Transverse colon (tissue), 4 donors: Measurements from ENCODE around the gene MRPL54. TPM values are rescaled to one million over a fixed set of nuclear protein-coding genes. Genes with fewer than 3 reads are reported as not detected.

Experiments
- DNase-seq: peaks from one replicate; pipeline ENCODE4 v3.0.0-alpha.2; 2019
- H3K27ac ChIP-seq, 4 donors: fragments of 200-600 bp; sonication (generic); 2 replicates each; pipeline ENCODE4 v1.5.1; 2016 to 2018; ENCODE audit warnings: inconsistent platforms in 4 of 4
- H3K27me3 ChIP-seq: fragments of 200-600 bp; sonication (generic); 2 replicates; pipeline ENCODE4 v1.5.1; 2017; ENCODE audit warnings: inconsistent platforms
- H3K36me3 ChIP-seq, 4 donors: fragments of 200-600 bp; sonication (generic); 2 replicates each; pipeline ENCODE4 v1.5.1; 2017 to 2019; ENCODE audit warnings: inconsistent platforms in 4 of 4
- H3K4me1 ChIP-seq, 4 donors: fragments of 200-600 bp; sonication (generic); 2 replicates each; pipeline ENCODE4 v1.5.1; 2017 to 2020; ENCODE audit warnings: inconsistent platforms in 4 of 4
- H3K4me3 ChIP-seq, 4 donors: fragments of 200-600 bp; sonication (generic); 1 replicate in 1 of 4; 2 replicates in 3 of 4; pipeline versions ENCODE4 v1.5.1 to v1.6.1; 2017 to 2019; ENCODE audit warnings: inconsistent platforms in 4 of 4
- H3K9me3 ChIP-seq, 2 donors: fragments of 200-600 bp; sonication (generic); 2 replicates each; pipeline ENCODE4 v1.5.1; 2017 to 2019; ENCODE audit warnings: inconsistent platforms in 2 of 2
- CTCF ChIP-seq, 5 experiments: fragments of 200-600 bp in 3 of 5; fragments of 450-650 bp in 2 of 5; sonication (generic) in 3 of 5; IDR thresholded peaks; 1 replicate in 2 of 5; 2 replicates in 3 of 5; pipeline ENCODE4 v1.5.1; 2016 to 2017; ENCODE audit warnings: antibody characterized with exemption in 5 of 5, inconsistent platforms in 3 of 5, mild to moderate bottlenecking in 2 of 5, moderate library complexity in 1 of 5
- EP300 ChIP-seq: sonication (generic); formaldehyde crosslinking; IDR thresholded peaks from one replicate; pipeline ENCODE4 v1.6.1; 2017; ENCODE audit warnings: antibody characterized with exemption, low read depth
- POLR2A ChIP-seq: fragments of 450-650 bp; IDR thresholded peaks from one replicate; pipeline ENCODE4 v1.6.1; 2016; ENCODE audit warnings: antibody characterized with exemption, mild to moderate bottlenecking, moderate library complexity
- POLR2AphosphoS5 ChIP-seq, 3 donors: sonication (generic); formaldehyde crosslinking; IDR thresholded peaks; one replicate each; pipeline ENCODE4 v1.6.1; 2016; ENCODE audit warnings: antibody characterized with exemption in 3 of 3
- WGBS, 2 donors: methylation state at CpG; one replicate each; pipeline ENCODE4 v1.1.5; 2018; ENCODE audit warnings: low coverage in 1 of 2; 5-methylcytosine and 5-hydroxymethylcytosine counted together
- in situ Hi-C, 4 donors: fragments of 200-750 bp; cut with MboI; loops; one replicate each; pipeline versions ENCODE4 v1.15.0 to v1.15.1; 2017; ENCODE audit warnings: low sequenced_read_pairs in 3 of 4, low pct_ligation_motif_present in 1 of 4, low pct_unique_long_range_greater_than_20kb in 1 of 4
- intact Hi-C: fragments of 100-400 bp; cut with DNase I; formaldehyde crosslinking; loops from one replicate; pipeline ENCODE4 v1.15.1; 2023; ENCODE audit warnings: low total_unique reads
- total RNA-seq, 4 donors: library from RNA; depleted of rRNA; stranded (reverse); fragments of >200 nt; gene quantifications; one replicate each; pipeline ENCODE4 v1.1.0, GENCODE V29; 2016

The MRPL54 gene
- total RNA-seq, 4 donors from 2014 or later: 38.0 to 72.2 (median 52.1) TPM

- in situ Hi-C loops: no loop called here
- WGBS, 2 donors: 16% methylated on average over 42 of the region's 46 CpGs; no CpG with 5 or more reads in 1 of the 2 donors
- no peaks in the 10 kb centered on the region for H3K36me3 ChIP-seq
- intact Hi-C loops: no loop called here
- H3K27me3 ChIP-seq: peaks cover 38% of the 10 kb centered on the region
- H3K27ac ChIP-seq: peak overlapping the region; percentile 85 to 94 (median 89)
- H3K4me3 ChIP-seq: peak overlapping the region; percentile 27 to 61 (median 42)
- TF ChIP-seq POLR2AphosphoS5 (IDR thresholded peaks at IDR 0.05) (peak; percentile 67 to 96 (median 91)), POLR2A (peak; percentile 93), EP300 (peak; percentile 66), CTCF (IDR thresholded peaks at IDR 0.05) (peak in 2 of 5 experiments; percentile 3 to 30)
- H3K4me1 ChIP-seq: peaks cover 3 to 69% (median 37%) of the 10 kb centered on the region in 4 donors
- DNase-seq: peak; percentile 97
- no peaks in the 10 kb centered on the region for H3K9me3 ChIP-seq
Observed at GRCh38 chr19:3721131-3721886, 41.2 kb upstream of the MRPL54 start.

GRCh38 chr19:3721887-3722442, 40.5 kb upstream of the MRPL54 start:
- intact Hi-C loops (no loop called here), in situ Hi-C loops (no loop called here)
- TF ChIP-seq POLR2A: peak; percentile 10
- no peak for TF ChIP-seq CTCF (IDR thresholded peaks at IDR 0.05)
- peak in 1 of 3 donors; percentile 7 for TF ChIP-seq POLR2AphosphoS5 (IDR thresholded peaks at IDR 0.05)
- no peak for TF ChIP-seq EP300
- no peaks in the 10 kb centered on the region for H3K9me3 ChIP-seq
- WGBS, 2 donors: 0 to 4% methylated on average over 6 to 26 of the region's 26 CpGs
- peaks cover 3 to 71% (median 41%) of the 10 kb centered on the region in 4 donors for H3K4me1 ChIP-seq
- H3K36me3 ChIP-seq: no peaks in the 10 kb centered on the region
- DNase-seq: no peak
- H3K27me3 ChIP-seq: peaks cover 38% of the 10 kb centered on the region
- H3K27ac ChIP-seq: peak overlapping the region; percentile 85 to 94 (median 89)
- H3K4me3 ChIP-seq: peak overlapping the region; percentile 27 to 61 (median 42)

GRCh38 chr19:3722443-3723109, 39.9 kb upstream of the MRPL54 start:
- Histone ChIP-seq H3K27me3 (peaks cover 38% of the 10 kb centered on the region), H3K27ac (peak overlapping the region; percentile 85 to 94 (median 89)), H3K4me1 (peaks cover 3 to 75% (median 44%) of the 10 kb centered on the region in 4 donors)

More at GRCh38 chr19:3722443-3723109, 39.9 kb upstream of the MRPL54 start:
- in situ Hi-C loops: no loop called here
- no peaks in the 10 kb centered on the region for H3K9me3 ChIP-seq
- WGBS, 2 donors: 3% methylated on average over 6 of the region's 30 CpGs; no CpG with 5 or more reads in 1 of the 2 donors
- intact Hi-C loops: no loop called here
- H3K4me3 ChIP-seq: peak overlapping the region; percentile 27 to 61 (median 42)
- peak; percentile 87 for DNase-seq
- TF ChIP-seq CTCF (IDR thresholded peaks at IDR 0.05) (no peak), POLR2A (peak; percentile 8), POLR2AphosphoS5 (IDR thresholded peaks at IDR 0.05) (peak in 2 of 3 donors; percentile 32 to 64)
- H3K36me3 ChIP-seq: no peaks in the 10 kb centered on the region
